Lower leg skin (tissue), 4 donors: ENCODE data around the gene NAV1. TPM values are rescaled to one million over a fixed set of nuclear protein-coding genes. Genes with fewer than 3 reads are reported as not detected.
A peak's percentile ranks its signal among the peaks of the same experiment; 100 is the strongest.
"Not testable (repeated sequence)": the region's sequence is repeated elsewhere in the genome, so short reads cannot be mapped to it uniquely, and the experiment has no call there.

Experiments used
- DNase-seq, 2 donors: peaks; one replicate each; pipeline ENCODE4 v3.0.0-alpha.2; 2019; ENCODE audit warnings: low spot score in 2 of 2
- H3K4me3 ChIP-seq: fragments of 200-600 bp; sonication (generic); 2 replicates; pipeline ENCODE4 v1.5.1; 2017; ENCODE audit warnings: mild to moderate bottlenecking, low read depth; ENCODE audit not compliant: poor library complexity, severe bottlenecking
- POLR2A ChIP-seq, 2 donors: fragments of 450-650 bp; IDR thresholded peaks; one replicate each; pipeline ENCODE4 v1.6.1; 2016 to 2017; ENCODE audit warnings: antibody characterized with exemption in 2 of 2, mild to moderate bottlenecking in 1 of 2, moderate library complexity in 1 of 2
- WGBS, 2 donors: methylation state at CpG; one replicate each; pipeline ENCODE4 v1.1.5; 2018; 5-methylcytosine and 5-hydroxymethylcytosine counted together
- intact Hi-C: fragments of 100-400 bp; cut with DNase I; formaldehyde crosslinking; loops from one replicate; pipeline ENCODE4 v1.15.0; 2023; ENCODE audit warnings: low total_unique reads
- total RNA-seq, 4 donors: library from RNA; depleted of rRNA; stranded (reverse); fragments of >200 nt; gene quantifications; one replicate each; pipeline ENCODE4 v1.1.0, GENCODE V29; 2016
- TF ChIP-seq, protein P1 (sequence below), 3 donors: fragments of 450-650 bp; IDR thresholded peaks; one replicate each; pipeline ENCODE4 v1.5.1; 2016; ENCODE audit warnings: antibody characterized with exemption in 3 of 3, mild to moderate bottlenecking in 3 of 3, moderate library complexity in 2 of 3

Gene NAV1, protein sequence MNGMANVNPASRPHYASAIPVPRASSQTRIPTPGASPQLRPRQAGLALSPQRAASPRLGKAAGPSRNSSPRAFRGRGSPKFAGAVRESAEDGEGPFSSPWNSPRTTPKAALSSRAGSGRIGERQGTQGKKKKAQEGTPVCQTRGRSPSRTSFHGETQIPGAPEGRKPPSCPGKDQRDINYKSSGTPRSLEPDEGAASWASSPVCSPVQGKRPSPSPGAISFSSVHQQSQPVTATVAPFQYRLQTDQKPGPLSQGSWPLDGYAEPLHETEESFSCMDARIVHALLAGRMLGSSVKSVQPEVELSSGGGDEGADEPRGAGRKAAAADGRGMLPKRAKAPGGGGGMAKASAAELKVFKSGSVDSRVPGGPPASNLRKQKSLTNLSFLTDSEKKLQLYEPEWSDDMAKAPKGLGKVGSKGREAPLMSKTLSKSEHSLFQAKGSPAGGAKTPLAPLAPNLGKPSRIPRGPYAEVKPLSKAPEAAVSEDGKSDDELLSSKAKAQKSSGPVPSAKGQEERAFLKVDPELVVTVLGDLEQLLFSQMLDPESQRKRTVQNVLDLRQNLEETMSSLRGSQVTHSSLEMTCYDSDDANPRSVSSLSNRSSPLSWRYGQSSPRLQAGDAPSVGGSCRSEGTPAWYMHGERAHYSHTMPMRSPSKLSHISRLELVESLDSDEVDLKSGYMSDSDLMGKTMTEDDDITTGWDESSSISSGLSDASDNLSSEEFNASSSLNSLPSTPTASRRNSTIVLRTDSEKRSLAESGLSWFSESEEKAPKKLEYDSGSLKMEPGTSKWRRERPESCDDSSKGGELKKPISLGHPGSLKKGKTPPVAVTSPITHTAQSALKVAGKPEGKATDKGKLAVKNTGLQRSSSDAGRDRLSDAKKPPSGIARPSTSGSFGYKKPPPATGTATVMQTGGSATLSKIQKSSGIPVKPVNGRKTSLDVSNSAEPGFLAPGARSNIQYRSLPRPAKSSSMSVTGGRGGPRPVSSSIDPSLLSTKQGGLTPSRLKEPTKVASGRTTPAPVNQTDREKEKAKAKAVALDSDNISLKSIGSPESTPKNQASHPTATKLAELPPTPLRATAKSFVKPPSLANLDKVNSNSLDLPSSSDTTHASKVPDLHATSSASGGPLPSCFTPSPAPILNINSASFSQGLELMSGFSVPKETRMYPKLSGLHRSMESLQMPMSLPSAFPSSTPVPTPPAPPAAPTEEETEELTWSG (N-terminal part only)
- 10 to 100 TPM; 12.1 to 34.2 (median 19.2) TPM for total RNA-seq

DNA sequence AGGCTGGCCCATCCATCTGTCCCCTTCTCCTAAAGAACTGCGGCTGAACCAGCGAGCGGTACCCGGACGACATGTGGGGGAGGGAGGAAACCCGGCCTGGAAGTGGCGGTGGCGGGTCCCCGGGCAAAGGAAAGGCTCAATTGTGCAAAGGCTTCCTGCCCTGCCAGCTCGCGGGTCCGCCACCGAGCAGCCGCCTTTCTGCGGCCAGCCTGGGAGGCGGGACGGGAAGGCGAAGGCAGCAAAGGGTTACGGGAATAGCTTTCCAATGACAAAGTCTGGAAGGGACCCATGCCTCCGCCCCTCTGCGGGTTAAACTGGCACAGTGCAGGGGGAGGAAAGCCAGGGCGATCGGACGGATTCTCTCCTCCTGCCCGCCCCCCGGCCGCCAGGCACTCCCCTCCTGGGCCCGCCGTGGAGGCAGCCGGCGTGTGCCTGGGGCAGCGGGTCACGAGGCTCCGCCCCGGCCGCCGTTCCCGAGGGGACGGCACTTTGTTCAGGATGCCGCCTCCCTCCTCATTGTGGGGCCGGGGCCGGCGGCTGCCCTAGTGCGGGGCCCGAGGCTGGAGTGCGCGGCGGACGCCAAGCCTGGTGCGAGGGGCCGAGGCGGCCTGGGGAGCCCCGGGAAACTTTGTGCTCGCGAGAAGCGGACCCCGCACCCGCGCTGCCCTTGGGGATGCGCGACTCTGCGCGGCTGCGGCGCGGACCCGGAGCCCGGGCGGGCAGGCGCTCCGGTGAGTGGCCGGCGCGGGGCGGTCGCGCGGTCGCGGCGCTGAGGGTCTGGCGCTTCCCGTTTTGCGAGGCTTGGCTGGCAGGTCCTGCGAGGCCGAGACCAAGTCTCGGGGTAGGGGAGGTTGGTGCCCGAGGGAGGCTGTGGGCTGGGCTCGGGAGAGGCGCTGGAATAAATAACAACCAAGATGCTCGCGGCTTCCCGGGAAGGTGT lies at the start of gene NAV1:
NAV1 (plus strand) TSS at position 516 of the 940 bp plus-strand sequence. CDS start 83,758 bp downstream, outside the sequence.
- TF ChIP-seq POLR2A (IDR thresholded peaks at IDR 0.05): no peak
- TF ChIP-seq, protein P1, sequence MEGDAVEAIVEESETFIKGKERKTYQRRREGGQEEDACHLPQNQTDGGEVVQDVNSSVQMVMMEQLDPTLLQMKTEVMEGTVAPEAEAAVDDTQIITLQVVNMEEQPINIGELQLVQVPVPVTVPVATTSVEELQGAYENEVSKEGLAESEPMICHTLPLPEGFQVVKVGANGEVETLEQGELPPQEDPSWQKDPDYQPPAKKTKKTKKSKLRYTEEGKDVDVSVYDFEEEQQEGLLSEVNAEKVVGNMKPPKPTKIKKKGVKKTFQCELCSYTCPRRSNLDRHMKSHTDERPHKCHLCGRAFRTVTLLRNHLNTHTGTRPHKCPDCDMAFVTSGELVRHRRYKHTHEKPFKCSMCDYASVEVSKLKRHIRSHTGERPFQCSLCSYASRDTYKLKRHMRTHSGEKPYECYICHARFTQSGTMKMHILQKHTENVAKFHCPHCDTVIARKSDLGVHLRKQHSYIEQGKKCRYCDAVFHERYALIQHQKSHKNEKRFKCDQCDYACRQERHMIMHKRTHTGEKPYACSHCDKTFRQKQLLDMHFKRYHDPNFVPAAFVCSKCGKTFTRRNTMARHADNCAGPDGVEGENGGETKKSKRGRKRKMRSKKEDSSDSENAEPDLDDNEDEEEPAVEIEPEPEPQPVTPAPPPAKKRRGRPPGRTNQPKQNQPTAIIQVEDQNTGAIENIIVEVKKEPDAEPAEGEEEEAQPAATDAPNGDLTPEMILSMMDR (IDR thresholded peaks at IDR 0.05): no peak
- WGBS, 2 donors: 0% methylated on average over 31 to 75 of the region's 93 CpGs
- peak; percentile 52 to 95 for DNase-seq
- H3K4me3 ChIP-seq: peak within 1 kb of the TSS; percentile 52
- intact Hi-C loops: no loop called here

DNA sequence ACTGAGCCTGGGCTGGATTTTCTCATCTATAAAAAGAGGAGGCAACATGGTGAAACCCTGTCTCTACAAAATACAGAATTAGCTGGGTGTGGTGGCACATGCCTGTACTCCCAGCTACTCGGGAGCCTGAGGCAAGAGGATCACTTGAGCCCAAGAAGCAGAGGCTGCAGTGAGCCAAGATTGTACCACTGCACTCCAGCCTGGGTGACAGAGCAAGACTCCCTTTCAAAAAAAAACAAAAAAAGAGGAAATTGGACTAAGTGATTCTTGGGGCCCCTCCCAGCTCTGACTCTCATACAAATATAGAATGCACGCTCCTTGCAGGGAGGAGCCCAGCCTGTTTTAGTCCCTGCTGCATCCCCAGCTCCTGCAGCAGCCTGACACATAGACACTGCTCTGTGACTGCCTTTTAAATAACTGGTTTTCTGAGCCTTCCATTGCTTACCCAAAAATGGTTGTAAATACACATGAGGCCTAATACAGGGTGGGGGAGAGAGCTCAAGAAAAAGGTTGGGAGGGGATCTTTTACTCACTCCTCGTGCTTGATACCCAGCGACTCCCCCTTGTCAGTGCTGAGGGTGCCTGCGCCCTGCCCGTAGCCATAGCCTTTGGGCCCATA lies 49.2 kb upstream of the NAV1 start:
- WGBS, 2 donors: 71 to 72% methylated on average over 6 of the region's 6 CpGs
- TF ChIP-seq POLR2A (IDR thresholded peaks at IDR 0.05): no peak
- TF ChIP-seq, protein P1 (IDR thresholded peaks at IDR 0.05): no peak
- intact Hi-C loops: no loop called here
- H3K4me3 ChIP-seq: no peak overlapping the region
- DNase-seq: no peak

DNA sequence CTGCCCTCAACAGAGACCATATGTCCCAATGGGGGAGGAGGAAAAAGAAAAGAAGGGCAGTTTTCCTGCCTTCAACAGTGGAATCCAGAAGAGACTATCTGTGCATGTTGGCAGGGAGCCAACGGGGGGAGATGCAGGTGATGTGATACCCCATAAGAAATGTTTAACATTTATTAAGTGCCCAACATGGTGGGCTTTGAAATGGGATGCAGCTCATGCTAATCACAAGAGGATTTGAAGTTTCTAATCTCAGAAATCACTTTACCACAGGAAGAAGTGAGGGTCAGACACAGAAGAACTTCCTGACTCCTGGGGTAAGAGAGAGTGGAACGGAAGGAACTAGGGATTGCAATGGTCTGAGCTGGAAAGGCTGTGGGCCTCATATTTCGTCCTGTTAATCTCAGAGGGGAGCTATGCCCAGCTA lies 48.2 kb upstream of the NAV1 start:
- intact Hi-C loops: no loop called here
- TF ChIP-seq POLR2A (IDR thresholded peaks at IDR 0.05): no peak
- TF ChIP-seq, protein P1 (IDR thresholded peaks at IDR 0.05): no peak
- 34 to 45% methylated on average over 3 of the region's 3 CpGs for WGBS, 2 donors
- H3K4me3 ChIP-seq: no peak overlapping the region
- no peak for DNase-seq

DNA sequence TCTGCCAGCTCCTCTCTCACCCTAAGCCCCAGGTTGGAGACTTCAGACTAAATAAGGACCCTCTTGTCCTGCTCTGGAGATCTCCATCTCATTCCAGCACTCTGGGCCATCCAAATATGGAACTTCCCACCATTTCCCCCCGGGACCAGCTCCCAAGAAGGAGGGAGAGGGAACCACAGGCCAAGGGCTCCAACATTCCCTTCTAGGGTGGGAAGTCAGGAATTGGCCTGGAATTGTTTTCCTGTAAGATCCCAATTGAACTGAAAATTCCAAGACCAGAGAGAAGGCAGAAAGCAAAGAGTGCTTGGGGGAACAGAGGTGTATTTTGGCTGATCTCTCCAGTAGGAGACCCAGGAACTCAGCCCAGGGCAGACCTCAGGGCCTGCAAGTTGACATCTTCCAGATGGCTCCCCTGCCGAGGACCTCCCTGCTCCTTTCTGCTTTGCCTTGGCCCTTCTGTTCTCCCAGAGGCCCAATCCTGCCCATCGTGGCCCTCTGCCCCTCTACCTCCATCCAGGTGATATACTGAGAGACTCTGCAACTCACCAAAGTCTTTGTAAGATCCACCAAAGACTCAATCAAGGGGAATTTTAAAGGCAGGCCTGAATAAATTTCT lies 46.9 kb upstream of the NAV1 start:
- H3K4me3 ChIP-seq: no peak overlapping the region
- intact Hi-C loops: no loop called here
- 59 to 70% methylated on average over 3 of the region's 3 CpGs for WGBS, 2 donors
- no peak for DNase-seq
- TF ChIP-seq POLR2A (IDR thresholded peaks at IDR 0.05): no peak
- TF ChIP-seq, protein P1 (IDR thresholded peaks at IDR 0.05): no peak

DNA sequence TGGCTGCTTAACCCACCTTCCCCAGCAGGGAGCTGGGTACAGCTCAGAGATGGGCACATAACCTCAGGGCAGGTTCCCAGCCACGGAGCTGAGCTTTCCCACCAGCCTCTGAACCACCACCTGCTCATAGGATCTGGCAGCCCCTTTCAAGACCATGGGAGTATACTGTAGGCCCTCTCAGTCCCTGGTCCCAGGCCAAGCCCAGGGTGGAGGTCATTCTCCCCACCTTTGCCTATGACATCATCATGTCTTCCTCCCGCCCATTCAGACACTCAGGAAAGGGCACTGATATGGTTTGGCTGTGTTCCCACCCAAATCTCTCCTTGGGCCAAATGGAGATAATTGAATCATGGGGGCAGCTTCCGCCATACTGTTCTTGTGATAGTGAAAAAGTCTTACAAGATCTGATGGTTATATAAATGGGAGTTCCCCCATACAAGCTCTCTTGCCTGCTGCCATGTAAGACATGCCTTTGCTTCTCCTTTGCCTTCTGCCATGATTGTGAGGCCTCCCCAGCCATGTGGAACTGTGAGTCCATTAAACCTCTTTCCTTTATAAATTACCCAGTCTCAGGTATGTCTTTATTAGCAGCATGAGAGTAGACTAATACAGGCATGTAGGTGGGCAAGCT lies 45.8 kb upstream of the NAV1 start:
- DNase-seq, H3K4me3 ChIP-seq, intact Hi-C loops: not testable (repeated sequence)
- 94 to 100% methylated on average over 2 to 3 of the region's 3 CpGs for WGBS, 2 donors
